Suppressor macrophage treated with lipopolysaccharide for 4 hours (primary cell): ENCODE data around the gene FAN1.
"Not testable (repeated sequence)": the region's sequence is repeated elsewhere in the genome, so short reads cannot be mapped to it uniquely, and the experiment has no call there.

Experiments
- DNase-seq: peaks from one replicate; pipeline ENCODE4 v3.0.0-alpha.2; 2020

FAN1 gene

GRCh38 chr15:30903497-30904187, at the start of gene FAN1:
TSS of gene FAN1 (plus strand) at chr15:30903915. CDS start at chr15:30904664, 749 bp downstream.
- DNase-seq = peak; percentile 78

- DNase-seq = peak; percentile 32
Observed at GRCh38 chr15:30859091-30859874, 44.4 kb upstream of the FAN1 start.

GRCh38 chr15:30865257-30865656, 38.5 kb upstream of the FAN1 start:
- no peak for DNase-seq

- no peak for DNase-seq
Observed at GRCh38 chr15:30870681-30871080, 33.0 kb upstream of the FAN1 start.

GRCh38 chr15:30872341-30872748, 31.4 kb upstream of the FAN1 start:
- no peak for DNase-seq

- no peak for DNase-seq
Observed at GRCh38 chr15:30877070-30877469, 26.6 kb upstream of the FAN1 start.

GRCh38 chr15:30878515-30878914, 25.2 kb upstream of the FAN1 start:
- no peak for DNase-seq

GRCh38 chr15:30882849-30883433, 20.8 kb upstream of the FAN1 start:
- DNase-seq = no peak

GRCh38 chr15:30883666-30884065, 20.0 kb upstream of the FAN1 start:
- not testable (repeated sequence) for DNase-seq

- DNase-seq = no peak
Observed at GRCh38 chr15:30885814-30886213, 17.9 kb upstream of the FAN1 start.

- no peak for DNase-seq
Observed at GRCh38 chr15:30889196-30889595, 14.5 kb upstream of the FAN1 start.

GRCh38 chr15:30895461-30896210, 8.1 kb upstream of the FAN1 start:
- DNase-seq = no peak

- DNase-seq = no peak
Observed at GRCh38 chr15:30896211-30896606, 7.5 kb upstream of the FAN1 start.

- no peak for DNase-seq
Observed at GRCh38 chr15:30901889-30902288, 1.8 kb upstream of the FAN1 start.

GRCh38 chr15:30904812-30905211, 1.1 kb downstream of the FAN1 start:
- no peak for DNase-seq

GRCh38 chr15:30905821-30906220, 2.1 kb downstream of the FAN1 start:
- DNase-seq = no peak

GRCh38 chr15:30906366-30906765, 2.7 kb downstream of the FAN1 start:
- DNase-seq = no peak

- DNase-seq = no peak
Observed at GRCh38 chr15:30913761-30914160, 10.0 kb downstream of the FAN1 start.

- DNase-seq = no peak
Observed at GRCh38 chr15:30917013-30917412, 13.3 kb downstream of the FAN1 start.

GRCh38 chr15:30917675-30918074, 14.0 kb downstream of the FAN1 start:
- DNase-seq = no peak

GRCh38 chr15:30918366-30918765, 14.7 kb downstream of the FAN1 start:
- DNase-seq = no peak

GRCh38 chr15:30919877-30920550, 16.3 kb downstream of the FAN1 start:
- DNase-seq = no peak

GRCh38 chr15:30921106-30921505, 17.4 kb downstream of the FAN1 start:
- DNase-seq = no peak
